ENCODE results near the gene ZFP92.

Gene ZFP92

GRCh38 chrX:153440556-153441135 lies 29.4 kb downstream of the ZFP92 start:
- DNase-seq: no peak

GRCh38 chrX:153441296-153441695 lies 30.0 kb downstream of the ZFP92 start:
- DNase-seq: no peak

- DNase-seq: no peak
These were observed 30.7 kb downstream of the ZFP92 start for GRCh38 chrX:153441981-153442380.

- DNase-seq: no peak
These were observed 31.2 kb downstream of the ZFP92 start for GRCh38 chrX:153442463-153442862.

GRCh38 chrX:153443476-153444332 lies 32.4 kb downstream of the ZFP92 start:
- DNase-seq: no peak

GRCh38 chrX:153444333-153445011 lies 33.2 kb downstream of the ZFP92 start:
- no peak for DNase-seq

GRCh38 chrX:153445106-153445855 lies 34.0 kb downstream of the ZFP92 start:
- no peak for DNase-seq

GRCh38 chrX:153445856-153446635 lies 34.8 kb downstream of the ZFP92 start, which contains the start of gene TREX2:
TSS of gene TREX2 (minus strand) at chrX:153446056. CDS start at chrX:153445430, 626 bp downstream.
- DNase-seq: peak in 1 of 4 experiments; percentile 12

GRCh38 chrX:153446636-153446936 lies 35.3 kb downstream of the ZFP92 start:
- DNase-seq: no peak

- DNase-seq: no peak
These were observed 35.8 kb downstream of the ZFP92 start for GRCh38 chrX:153446950-153447580.

GRCh38 chrX:153447581-153447960 lies 36.3 kb downstream of the ZFP92 start:
- no peak for DNase-seq

GRCh38 chrX:153448556-153449367 lies 37.5 kb downstream of the ZFP92 start:
- DNase-seq: no peak

- no peak for DNase-seq
These were observed 38.3 kb downstream of the ZFP92 start for GRCh38 chrX:153449368-153450113.

GRCh38 chrX:153450114-153450948 lies 39.1 kb downstream of the ZFP92 start:
- no peak for DNase-seq

GRCh38 chrX:153450949-153451277 lies 39.6 kb downstream of the ZFP92 start:
- no peak for DNase-seq

- no peak for DNase-seq
These were observed 43.8 kb downstream of the ZFP92 start for GRCh38 chrX:153454901-153455550.

- DNase-seq: no peak
These were observed 44.3 kb downstream of the ZFP92 start for GRCh38 chrX:153455571-153455970.

- DNase-seq: no peak
These were observed 44.9 kb downstream of the ZFP92 start for GRCh38 chrX:153456161-153456560.

- no peak for DNase-seq
These were observed 45.4 kb downstream of the ZFP92 start for GRCh38 chrX:153456704-153457103.
